Measurements from ENCODE around the gene ALPL. TPM values are rescaled to one million over a fixed set of nuclear protein-coding genes. Genes with fewer than 3 reads are reported as not detected.
A peak's percentile ranks its signal among the peaks of the same experiment; 100 is the strongest.
"Not testable (repeated sequence)": the region's sequence is repeated elsewhere in the genome, so short reads cannot be mapped to it uniquely, and the experiment has no call there.

The ALPL gene
- total RNA-seq, 1 experiment from 2014 or later: 0.63 TPM

DNA sequence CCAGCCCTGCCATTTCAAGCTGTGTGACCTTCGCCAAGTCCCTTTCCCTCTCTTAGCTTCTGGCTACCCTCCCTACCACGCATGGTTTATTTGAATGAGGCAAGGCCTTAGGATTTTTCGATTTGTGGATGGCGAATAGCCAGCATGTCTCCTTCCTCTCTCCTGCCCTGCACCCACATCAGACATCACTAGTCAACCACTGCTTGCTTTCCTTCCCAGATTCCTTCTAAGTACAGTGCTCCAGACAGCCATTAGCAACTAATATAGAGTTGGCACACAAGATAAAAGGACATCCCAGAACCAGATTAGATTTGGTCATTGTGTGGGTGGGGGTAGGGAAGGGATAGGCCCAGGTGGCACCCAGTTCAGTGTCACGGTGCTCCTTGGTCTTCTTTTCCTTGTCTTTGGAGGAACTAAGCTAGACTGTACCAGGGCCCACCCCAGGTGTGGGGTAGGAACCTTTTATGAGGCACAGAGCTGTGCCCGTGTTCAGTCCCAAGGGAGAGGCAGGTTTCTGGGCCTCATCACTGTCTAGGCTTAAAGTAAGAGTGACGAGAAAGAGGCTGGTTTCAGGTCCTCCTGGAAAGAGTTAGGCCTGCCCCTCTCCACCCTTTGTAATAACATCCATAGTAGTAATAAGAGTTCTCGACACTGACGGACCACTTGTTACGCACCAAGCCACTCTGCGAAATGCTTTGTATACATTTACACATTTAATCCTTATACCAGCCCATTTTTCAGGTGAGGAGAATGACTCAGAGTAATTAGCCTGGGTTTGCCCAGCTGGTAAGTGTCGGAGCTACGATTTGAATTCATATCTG is 8.6 kb downstream of the ALPL start:
- no peak overlapping the region for H3K4me3 ChIP-seq
- no peaks in the 10 kb centered on the region for H3K27me3 ChIP-seq
- H3K36me3 ChIP-seq: no peaks in the 10 kb centered on the region
- DNase-seq: no peak
- H3K9me3 ChIP-seq (replicated peaks): no peaks in the 10 kb centered on the region
- H3K27ac ChIP-seq: no peak overlapping the region
- peaks cover 22% of the 10 kb centered on the region for H3K4me1 ChIP-seq

DNA sequence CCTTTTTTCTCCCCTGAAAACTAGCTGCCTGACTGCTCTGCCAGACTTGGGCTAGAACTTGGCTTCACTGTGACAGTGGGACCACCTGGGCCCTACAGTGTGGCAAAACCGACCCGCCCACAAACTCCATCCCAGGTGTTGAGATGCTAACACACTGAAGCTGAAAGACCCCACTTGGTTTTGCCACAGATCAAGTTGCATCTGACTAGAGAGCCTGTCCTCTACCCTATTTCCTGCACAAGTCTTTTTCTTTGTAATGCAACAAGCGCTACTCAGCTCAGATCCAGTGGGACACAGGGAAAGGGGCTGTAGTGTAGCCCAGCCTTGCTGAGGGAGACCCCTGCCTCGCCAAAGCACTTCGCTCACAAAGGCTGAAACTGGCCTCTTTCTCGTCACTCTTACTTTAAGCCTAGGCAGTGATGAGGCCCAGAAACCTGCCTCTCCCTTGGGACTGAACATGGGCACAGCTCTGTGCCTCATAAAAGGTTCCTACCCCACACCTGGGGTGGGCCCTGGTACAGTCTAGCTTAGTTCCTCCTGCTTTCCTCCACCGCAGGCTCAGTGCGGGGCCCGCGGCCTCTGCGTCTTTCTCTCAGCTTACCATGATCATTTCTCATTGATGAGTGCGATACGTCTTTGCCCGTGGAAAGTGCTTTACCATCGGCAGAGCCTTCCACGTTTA is 9.7 kb downstream of the ALPL start:
- Histone ChIP-seq H3K36me3 (no peaks in the 10 kb centered on the region), H3K27ac (no peak overlapping the region), H3K27me3 (no peaks in the 10 kb centered on the region), H3K9me3 (replicated peaks) (no peaks in the 10 kb centered on the region), H3K4me1 (peaks cover 22% of the 10 kb centered on the region), H3K4me3 (no peak overlapping the region)
- no peak for DNase-seq

DNA sequence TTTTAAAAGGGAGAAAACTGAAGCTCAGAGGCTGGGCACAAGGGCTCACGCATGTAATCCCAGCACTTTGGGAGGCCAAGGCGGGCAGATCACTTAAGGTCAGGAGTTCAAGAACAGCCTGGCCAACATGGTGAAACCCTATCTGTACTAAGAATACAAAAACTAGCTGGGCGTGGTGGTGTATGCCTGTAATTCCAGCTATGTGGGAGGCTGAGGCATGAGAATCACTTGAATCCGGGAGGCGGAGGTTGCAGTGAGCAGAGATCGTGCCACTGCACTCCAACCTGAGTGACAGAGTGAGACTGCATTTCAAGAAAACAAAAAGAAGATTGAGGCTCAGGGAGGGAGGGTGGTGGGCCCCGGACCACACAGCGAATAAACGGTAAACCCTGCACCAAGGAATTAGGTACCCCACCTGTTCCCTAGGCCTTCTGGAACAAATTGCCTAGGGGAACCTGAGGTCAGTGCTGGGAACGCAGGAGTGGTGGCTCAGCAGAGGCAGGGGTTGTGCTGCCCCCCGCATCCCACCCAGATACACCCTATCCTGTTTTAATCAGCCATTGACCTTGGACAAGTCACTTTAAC is 10.4 kb downstream of the ALPL start:
- H3K4me3 ChIP-seq; H3K9me3 ChIP-seq (replicated peaks); H3K36me3 ChIP-seq; H3K27me3 ChIP-seq: not testable (repeated sequence)
- Histone ChIP-seq H3K4me1 (peaks cover 22% of the 10 kb centered on the region), H3K27ac (peak overlapping the region; percentile 28; the same call in 1 of the 2 replicates)
- DNase-seq: peak; percentile 39 to 64

DNA sequence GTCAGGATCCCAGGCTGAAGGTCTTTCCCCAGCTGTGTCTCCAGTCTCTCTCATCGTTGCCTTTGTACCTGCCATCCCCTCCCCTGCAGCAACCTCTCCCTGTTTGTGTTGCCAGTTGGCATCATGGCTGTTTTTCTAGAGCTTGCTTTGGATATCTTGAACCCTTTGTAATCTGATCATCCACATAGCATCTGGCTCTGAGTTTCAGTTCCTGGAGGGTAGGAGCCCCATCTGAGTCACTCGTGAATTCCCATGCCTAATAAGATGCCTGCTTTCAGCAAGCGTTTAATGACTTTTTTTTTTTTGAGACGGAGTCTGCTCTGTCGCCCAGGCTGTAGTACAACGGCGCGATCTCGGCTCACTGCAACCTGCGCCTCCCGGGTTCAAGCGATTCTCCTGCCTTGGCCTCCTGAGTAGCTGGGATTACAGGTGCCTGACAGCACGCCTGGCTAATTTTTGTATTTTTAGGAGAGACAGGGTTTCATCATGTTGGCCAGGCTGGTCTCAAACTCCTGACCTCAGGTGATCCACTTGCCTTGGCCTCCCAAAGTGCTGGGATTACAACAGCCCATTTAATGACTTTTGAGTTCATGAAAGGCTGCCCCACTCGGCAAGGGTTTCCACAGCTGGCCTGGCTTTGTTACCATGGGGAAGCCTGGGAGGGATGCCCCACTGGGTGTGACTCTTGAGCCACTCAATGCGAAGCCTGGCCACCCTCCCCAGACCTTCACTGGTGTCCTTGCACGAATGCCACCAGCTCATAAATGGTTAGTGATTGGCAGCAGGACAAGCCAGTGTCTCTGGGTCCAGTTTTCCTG is 11.9 kb downstream of the ALPL start:
- Histone ChIP-seq H3K4me3 (no peak overlapping the region), H3K36me3 (no peaks in the 10 kb centered on the region)
- DNase-seq: peak; percentile 54 to 76

DNA sequence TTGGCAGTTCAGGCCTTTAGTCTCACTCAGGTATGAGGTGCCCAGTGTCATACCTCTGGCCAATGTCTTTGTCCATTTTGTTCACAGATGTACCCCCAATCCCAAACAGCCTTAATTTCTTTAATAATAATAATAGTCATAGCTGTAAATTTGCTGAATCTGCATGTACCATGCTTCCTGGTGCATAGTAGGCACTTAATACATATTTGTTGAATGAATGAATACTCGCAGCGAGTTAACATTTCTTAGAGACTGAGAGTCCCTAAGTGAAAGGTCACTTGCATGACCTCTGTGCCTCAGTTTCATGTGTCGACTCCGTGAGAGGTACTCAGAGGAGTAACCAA is 12.5 kb downstream of the ALPL start:
- DNase-seq: no peak
- Histone ChIP-seq H3K9me3 (replicated peaks) (no peaks in the 10 kb centered on the region), H3K27me3 (no peaks in the 10 kb centered on the region), H3K27ac (no peak overlapping the region), H3K36me3 (no peaks in the 10 kb centered on the region), H3K4me1 (peaks cover 22% of the 10 kb centered on the region), H3K4me3 (no peak overlapping the region)

More for the DNA sequence above, 11.9 kb downstream of the ALPL start:
- H3K9me3 ChIP-seq (replicated peaks): no peaks in the 10 kb centered on the region
- H3K4me1 ChIP-seq: peaks cover 22% of the 10 kb centered on the region
- no peak overlapping the region for H3K27ac ChIP-seq
- no peaks in the 10 kb centered on the region for H3K27me3 ChIP-seq

DNA sequence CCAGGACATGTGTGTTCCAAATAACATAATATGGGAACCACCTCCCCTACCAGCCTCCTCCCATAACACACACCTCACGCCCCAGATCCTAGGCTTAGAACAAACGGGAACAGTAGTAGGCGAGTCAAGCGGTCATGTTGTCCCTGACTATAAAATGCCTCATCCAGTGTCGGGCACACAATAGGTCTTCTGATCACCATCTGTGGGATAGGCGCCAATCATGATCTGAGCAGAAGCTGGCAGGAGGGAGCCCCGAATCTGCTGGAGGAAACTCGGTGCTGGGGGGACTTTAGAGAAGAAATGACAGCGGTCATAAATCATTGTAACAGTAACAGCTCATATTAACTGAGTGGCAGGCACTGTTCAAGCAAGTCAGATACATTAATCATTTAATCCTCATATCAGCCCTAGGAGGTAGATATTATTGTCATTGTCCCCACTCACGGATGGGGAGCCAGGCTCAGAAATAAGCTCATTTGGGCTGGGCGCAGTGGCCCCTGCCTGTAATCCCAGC is 13.4 kb downstream of the ALPL start:
- Histone ChIP-seq H3K4me3 (no peak overlapping the region), H3K27me3 (no peaks in the 10 kb centered on the region), H3K4me1 (peaks cover 22% of the 10 kb centered on the region), H3K27ac (no peak overlapping the region), H3K9me3 (replicated peaks) (no peaks in the 10 kb centered on the region), H3K36me3 (no peaks in the 10 kb centered on the region)
- no peak for DNase-seq

DNA sequence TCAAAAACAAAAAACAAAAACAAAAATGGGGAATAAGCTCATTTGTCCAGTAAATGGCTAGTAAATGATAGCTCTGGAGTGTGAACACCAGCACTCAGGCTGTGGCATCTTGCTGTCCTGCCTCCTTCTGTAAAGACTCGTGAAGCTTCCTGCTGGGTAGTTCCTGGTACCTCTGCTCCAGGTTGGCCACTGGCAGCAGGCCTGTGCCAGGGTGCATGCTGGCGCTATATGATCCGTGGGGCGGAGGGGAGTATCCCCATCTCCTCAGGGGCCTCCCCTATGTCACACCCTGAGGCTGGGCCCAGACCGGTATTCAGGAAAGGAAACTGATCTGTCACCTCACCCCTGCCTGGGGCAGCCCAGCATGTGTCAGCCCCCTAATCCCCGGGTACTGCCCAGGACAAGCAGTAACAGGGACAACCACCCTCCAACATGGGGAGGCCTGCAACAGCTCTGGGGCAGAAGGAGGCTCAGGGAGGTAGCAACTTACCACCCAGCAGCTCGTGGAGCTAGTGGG is 14.1 kb downstream of the ALPL start:
- no peak overlapping the region for H3K27ac ChIP-seq
- no peaks in the 10 kb centered on the region for H3K36me3 ChIP-seq
- no peaks in the 10 kb centered on the region for H3K27me3 ChIP-seq
- DNase-seq: no peak
- no peak overlapping the region for H3K4me3 ChIP-seq
- peaks cover 22% of the 10 kb centered on the region for H3K4me1 ChIP-seq
- no peaks in the 10 kb centered on the region for H3K9me3 ChIP-seq (replicated peaks)

DNA sequence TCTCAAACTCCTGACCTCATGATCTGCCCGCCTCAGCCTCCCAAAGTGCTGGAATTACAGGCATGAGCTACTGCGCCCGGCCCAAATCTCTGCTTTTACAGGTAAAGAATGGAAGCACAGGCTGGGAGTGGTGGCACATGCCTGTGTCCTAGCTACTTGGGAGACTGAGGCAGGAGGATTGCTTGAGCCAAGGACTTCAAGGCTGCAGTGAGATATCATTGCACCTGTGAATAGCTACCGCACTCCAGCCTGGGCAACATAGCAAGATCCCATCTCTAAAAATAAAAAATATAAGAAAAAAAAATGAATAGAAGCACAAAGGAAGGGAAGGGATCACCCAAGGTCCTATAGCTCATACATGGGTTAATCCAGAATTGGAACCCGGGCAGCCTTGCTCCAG is 15.0 kb downstream of the ALPL start:
- Histone ChIP-seq H3K4me3 (no peak overlapping the region), H3K4me1 (peaks cover 20% of the 10 kb centered on the region), H3K9me3 (replicated peaks) (no peaks in the 10 kb centered on the region), H3K27ac (no peak overlapping the region), H3K36me3 (no peaks in the 10 kb centered on the region), H3K27me3 (no peaks in the 10 kb centered on the region)
- DNase-seq: no peak

DNA sequence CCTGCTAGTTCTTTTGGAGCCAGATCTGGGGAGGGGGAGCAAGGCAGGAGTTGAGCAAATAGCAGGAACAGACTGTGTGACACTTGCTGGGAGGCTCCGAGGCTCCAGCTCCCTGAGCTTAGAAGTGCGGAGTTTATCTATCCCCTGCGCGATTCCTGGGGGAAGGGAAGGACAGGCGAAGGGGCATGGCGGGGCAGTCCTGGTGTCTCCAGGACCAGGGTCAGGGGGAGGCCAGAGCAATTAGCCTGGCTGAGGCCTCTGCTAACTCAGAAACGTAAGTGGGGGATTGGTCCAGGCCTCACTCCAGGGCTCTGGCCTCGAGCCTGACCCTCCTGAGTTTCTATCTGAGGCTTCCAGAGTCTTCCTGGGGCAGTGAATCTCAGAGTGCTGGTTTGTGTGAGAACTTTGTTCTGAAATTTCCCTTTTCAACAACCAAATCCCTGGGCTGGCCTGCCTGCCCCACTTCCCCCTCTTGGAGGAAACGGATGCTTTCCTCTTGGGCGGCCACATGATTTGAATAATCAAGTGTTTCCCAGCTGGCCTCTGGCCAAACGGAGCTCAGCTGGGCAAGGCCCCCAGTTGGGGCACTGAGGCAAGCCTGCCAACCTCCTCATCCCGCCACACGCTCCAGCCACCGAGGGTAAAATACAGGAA is 15.6 kb downstream of the ALPL start:
- H3K36me3 ChIP-seq: no peaks in the 10 kb centered on the region
- H3K4me3 ChIP-seq: no peak overlapping the region
- H3K27me3 ChIP-seq: no peaks in the 10 kb centered on the region
- H3K4me1 ChIP-seq: peaks cover 15% of the 10 kb centered on the region
- H3K27ac ChIP-seq: no peak overlapping the region
- no peaks in the 10 kb centered on the region for H3K9me3 ChIP-seq (replicated peaks)
- DNase-seq: no peak

DNA sequence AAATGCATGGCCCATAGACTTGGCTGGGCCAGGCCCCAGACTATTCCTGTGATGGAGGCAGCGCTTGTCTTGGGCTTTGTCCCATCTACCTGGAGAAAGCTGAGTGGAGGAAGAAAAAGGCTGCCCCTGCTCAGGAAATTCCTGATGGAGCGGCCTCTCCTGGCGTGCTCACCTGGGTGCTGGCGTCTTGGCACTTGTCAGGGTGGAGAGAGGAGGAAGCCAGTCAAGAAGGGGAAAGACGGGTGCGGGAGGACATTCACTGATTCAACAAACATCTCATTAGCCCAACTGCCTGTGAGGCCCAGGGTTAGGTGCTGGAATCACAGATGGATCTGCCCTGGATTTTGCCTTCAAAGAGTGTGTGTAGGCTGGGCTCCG is 16.1 kb downstream of the ALPL start:
- H3K9me3 ChIP-seq (replicated peaks): no peaks in the 10 kb centered on the region
- no peak for DNase-seq
- H3K36me3 ChIP-seq: no peaks in the 10 kb centered on the region
- H3K4me3 ChIP-seq: no peak overlapping the region
- no peaks in the 10 kb centered on the region for H3K27me3 ChIP-seq
- H3K4me1 ChIP-seq: peaks cover 11% of the 10 kb centered on the region; the same call in 1 of the 2 replicates
- no peak overlapping the region for H3K27ac ChIP-seq

DNA sequence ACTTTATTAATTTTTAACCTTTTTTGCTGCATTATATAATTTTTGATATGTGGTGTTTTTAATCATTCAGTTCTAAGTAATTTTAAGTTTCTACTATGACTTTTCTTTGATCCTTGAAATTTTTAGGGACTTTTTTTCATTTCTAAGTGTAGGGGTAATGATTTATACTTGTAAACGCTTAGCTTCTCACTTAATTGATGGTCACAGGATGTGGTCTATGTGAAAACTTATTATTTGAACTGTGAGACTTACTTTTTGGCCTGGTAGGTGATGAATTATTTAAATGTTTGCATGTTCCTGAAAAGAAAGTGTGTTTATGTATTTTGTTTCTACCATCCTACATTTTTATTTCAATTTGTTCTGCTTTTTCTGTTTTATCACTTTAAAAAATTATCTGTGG is 17.2 kb downstream of the ALPL start:
- Histone ChIP-seq H3K4me3 (no peak overlapping the region), H3K27ac (no peak overlapping the region), H3K27me3 (no peaks in the 10 kb centered on the region), H3K4me1 (peaks cover 2% of the 10 kb centered on the region; the same call in 1 of the 2 replicates), H3K9me3 (replicated peaks) (no peaks in the 10 kb centered on the region), H3K36me3 (no peaks in the 10 kb centered on the region)
- no peak for DNase-seq

DNA sequence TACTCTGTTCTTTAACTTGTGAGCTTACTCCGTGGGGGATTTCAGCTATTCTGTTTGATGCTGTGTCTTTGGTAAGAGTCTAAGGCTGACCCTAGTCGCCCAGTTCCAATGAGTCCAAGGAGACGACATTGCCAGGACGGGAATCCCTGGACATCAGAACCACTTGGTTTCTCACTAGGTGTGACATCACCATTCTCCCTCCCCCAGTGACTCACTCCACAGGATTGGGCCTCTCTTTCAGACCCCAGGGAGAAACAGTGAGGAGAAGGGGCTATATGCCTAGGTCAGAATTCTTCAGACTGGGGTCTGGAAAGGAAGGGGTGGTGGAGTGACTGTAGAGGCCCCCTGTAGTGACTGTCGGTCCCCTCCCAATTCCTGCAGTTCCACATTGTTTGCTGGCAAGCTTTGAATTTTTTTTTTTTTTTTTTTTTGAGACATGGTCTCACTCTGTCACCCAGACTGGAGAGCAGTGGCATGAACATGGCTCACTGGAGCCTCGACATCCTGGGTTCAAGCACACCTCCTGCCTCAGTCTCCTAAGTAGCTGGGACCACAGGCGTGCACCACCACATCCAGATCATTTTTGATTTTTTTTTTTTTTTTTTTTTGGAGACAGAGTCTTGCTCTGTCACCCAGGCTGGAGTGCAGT is 21.3 kb downstream of the ALPL start:
- Histone ChIP-seq H3K36me3 (no peaks in the 10 kb centered on the region), H3K9me3 (replicated peaks) (no peaks in the 10 kb centered on the region), H3K27ac (no peak overlapping the region), H3K4me3 (no peak overlapping the region), H3K27me3 (no peaks in the 10 kb centered on the region), H3K4me1 (peaks cover 11% of the 10 kb centered on the region; the same call in 1 of the 2 replicates)
- DNase-seq: no peak

DNA sequence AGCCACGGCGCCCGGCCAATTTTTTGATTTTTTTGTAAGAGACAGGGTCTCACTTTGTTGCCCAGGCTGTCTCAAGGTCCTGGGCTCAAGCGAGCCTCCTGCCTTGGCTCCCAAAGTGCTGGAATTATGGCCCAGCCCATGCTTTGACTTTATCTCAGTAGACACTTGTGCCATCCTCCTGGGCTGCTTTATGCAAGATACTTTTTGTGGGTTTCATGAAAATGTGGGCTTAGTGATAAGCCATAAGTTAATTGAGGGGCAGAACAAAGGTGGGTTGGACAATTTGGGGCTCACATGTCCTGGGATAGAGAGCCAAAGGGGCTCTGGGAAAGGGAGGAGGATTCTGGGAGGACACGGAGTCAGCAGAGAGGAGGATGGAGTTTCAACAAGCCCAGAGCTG is 22.0 kb downstream of the ALPL start:
- H3K27ac ChIP-seq: no peak overlapping the region
- no peaks in the 10 kb centered on the region for H3K9me3 ChIP-seq (replicated peaks)
- no peaks in the 10 kb centered on the region for H3K27me3 ChIP-seq

DNA sequence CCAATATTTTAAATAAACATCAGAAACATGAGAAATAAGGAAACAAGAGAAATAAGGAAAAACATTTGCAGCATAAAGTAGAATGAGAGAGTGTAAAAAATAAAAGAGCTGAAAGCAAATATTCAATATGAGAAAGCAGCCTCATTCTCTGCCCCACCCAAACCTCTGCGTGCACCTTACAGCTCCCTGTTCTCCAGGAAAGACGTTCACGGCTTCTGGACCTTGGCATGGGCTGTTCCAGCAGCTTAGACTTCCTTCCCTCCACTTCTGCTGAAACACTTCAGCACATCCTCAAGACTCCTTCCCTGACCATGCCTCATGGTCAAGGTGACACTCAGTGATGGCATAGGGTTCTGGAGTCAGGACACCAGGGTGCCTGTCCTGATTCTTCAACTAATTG is 23.3 kb downstream of the ALPL start:
- no peak for DNase-seq
- Histone ChIP-seq H3K36me3 (no peaks in the 10 kb centered on the region), H3K27me3 (no peaks in the 10 kb centered on the region), H3K9me3 (replicated peaks) (no peaks in the 10 kb centered on the region), H3K4me3 (no peak overlapping the region), H3K27ac (no peak overlapping the region), H3K4me1 (peaks cover 13% of the 10 kb centered on the region)

More for the DNA sequence above, 22.0 kb downstream of the ALPL start:
- no peak overlapping the region for H3K4me3 ChIP-seq
- DNase-seq: no peak
- H3K36me3 ChIP-seq: no peaks in the 10 kb centered on the region
- peaks cover 11% of the 10 kb centered on the region; the same call in 1 of the 2 replicates for H3K4me1 ChIP-seq

Measured in SJCRH30 (cell line).